ENCODE measurements around the gene ARSH. TPM values are rescaled to one million over a fixed set of nuclear protein-coding genes. Genes with fewer than 3 reads are reported as not detected.

ARSH gene
- total and polyA plus RNA-seq, 2 of the 8 experiments (the other 6 are each of a cell fraction or from before 2014, with no cell fraction given) = not detected

- TF ChIP-seq CHD1 (IDR thresholded peaks at IDR 0.05; ENCODE audit: low read depth, low read length) (no peak), CTCF (IDR thresholded peaks at IDR 0.05; ENCODE audit: control extremely low read depth in 1 of 3, insufficient read depth in 1 of 3, low read depth in 1 of 3, low read length in 3 of 3) (no peak), SAP30 (IDR thresholded peaks at IDR 0.05; ENCODE audit: insufficient read depth, insufficient replicate concordance, low read length) (no peak)
- TF ChIP-seq, protein P1, sequence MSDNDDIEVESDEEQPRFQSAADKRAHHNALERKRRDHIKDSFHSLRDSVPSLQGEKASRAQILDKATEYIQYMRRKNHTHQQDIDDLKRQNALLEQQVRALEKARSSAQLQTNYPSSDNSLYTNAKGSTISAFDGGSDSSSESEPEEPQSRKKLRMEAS (IDR thresholded peaks at IDR 0.05) = no peak
Observed at GRCh38 chrX:2969021-2969420, 37.3 kb upstream of the ARSH start (continued).

All from H1 (cell line).